Neural cell (in vitro differentiated cells): ENCODE data around the gene GRIP1. TPM values are rescaled to one million over a fixed set of nuclear protein-coding genes. Genes with fewer than 3 reads are reported as not detected.

Experiments
- H2AFZ ChIP-seq: fragments of 200-600, 300-800 bp; sonication (generic), shearing (Covaris generic); 2 replicates; pipeline ENCODE4 v1.6.0; 2014; ENCODE audit warnings: low read depth, mild to moderate bottlenecking, antibody characterized with exemption, low read length, moderate library complexity
- H3F3A ChIP-seq: fragments of 200-600 bp; shearing (Covaris generic); 2 replicates; pipeline ENCODE4 v1.6.1; 2016; ENCODE audit warnings: mild to moderate bottlenecking, moderate library complexity, mixed read lengths, antibody characterized with exemption, low read length; ENCODE audit not compliant: insufficient read depth, poor library complexity, severe bottlenecking
- H3K27ac ChIP-seq: fragments of 200-600, 300-800 bp; sonication (generic), shearing (Covaris generic); 2 replicates; pipeline ENCODE4 v1.5.1; 2014; ENCODE audit warnings: mild to moderate bottlenecking, low read length, moderate library complexity
- H3K27me3 ChIP-seq: fragments of 300-800, 200-600 bp; sonication (generic), shearing (Covaris generic); 2 replicates; pipeline ENCODE4 v1.6.0; 2014; ENCODE audit warnings: mild to moderate bottlenecking, low read depth, low read length, moderate library complexity; ENCODE audit not compliant: insufficient read depth
- H3K36me3 ChIP-seq: fragments of 300-800, 200-600 bp; sonication (generic), shearing (Covaris generic); 2 replicates; pipeline ENCODE4 v1.5.1; 2014; ENCODE audit warnings: mild to moderate bottlenecking, antibody characterized with exemption, low read length, moderate library complexity; ENCODE audit not compliant: insufficient read depth
- H3K4me2 ChIP-seq: fragments of 300-800, 200-600 bp; sonication (generic), shearing (Covaris generic); 2 replicates; pipeline ENCODE4 v1.6.0; 2014; ENCODE audit warnings: mild to moderate bottlenecking, low read length
- H3K4me3 ChIP-seq: fragments of 300-800, 200-600 bp; sonication (generic), shearing (Covaris generic); 2 replicates; pipeline ENCODE4 v1.5.1; 2014; ENCODE audit warnings: mild to moderate bottlenecking, low read length, moderate library complexity
- H3K79me2 ChIP-seq: fragments of 200-600 bp; shearing (Covaris generic); replicated peaks from 2 replicates; pipeline ENCODE4 v1.6.0; 2014; ENCODE audit warnings: mild to moderate bottlenecking, low read length, moderate library complexity; ENCODE audit not compliant: insufficient read depth
- H3K9ac ChIP-seq: fragments of 300-800, 200-600 bp; sonication (generic), shearing (Covaris generic); 2 replicates; pipeline ENCODE4 v1.6.1; 2016; ENCODE audit warnings: mild to moderate bottlenecking, low read length, mixed read lengths
- H3K9me2 ChIP-seq: fragments of 200-600 bp; shearing (Covaris generic); 2 replicates; pipeline ENCODE4 v1.6.1; 2016; ENCODE audit warnings: mild to moderate bottlenecking, low read length, mixed read lengths; ENCODE audit not compliant: insufficient read depth
- H3K9me3 ChIP-seq: fragments of 200-600, 300-800 bp; sonication (generic), shearing (Covaris generic); 2 replicates; pipeline ENCODE4 v1.6.1; 2016; ENCODE audit warnings: mild to moderate bottlenecking, mixed run types, low read length, moderate library complexity, mixed read lengths
- H4K20me1 ChIP-seq: fragments of 200-600 bp; shearing (Covaris generic); 2 replicates; pipeline ENCODE4 v1.6.1; 2016; ENCODE audit warnings: mild to moderate bottlenecking, mixed run types; ENCODE audit not compliant: insufficient read depth
- CTCF ChIP-seq: fragments of 450-650 bp; IDR thresholded peaks from 2 replicates; pipeline ENCODE4 v1.5.1; 2014; ENCODE audit warnings: antibody characterized with exemption, mild to moderate bottlenecking, moderate library complexity; ENCODE audit not compliant: poor library complexity, severe bottlenecking
- EP300 ChIP-seq: fragments of 450-650 bp; conservative IDR thresholded peaks from 2 replicates; pipeline ENCODE4 v1.6.1; 2014; ENCODE audit warnings: antibody characterized with exemption, mild to moderate bottlenecking, moderate library complexity; ENCODE audit not compliant: poor library complexity, severe bottlenecking
- EZH2 ChIP-seq: fragments of 200-600, 300-800 bp; shearing (Covaris generic), sonication (generic); IDR thresholded peaks from 2 replicates; pipeline ENCODE4 v1.6.1; 2014; ENCODE audit warnings: antibody characterized with exemption, low read length, borderline replicate concordance, mild to moderate bottlenecking; ENCODE audit not compliant: insufficient read depth, poor library complexity, severe bottlenecking
- MXI1 ChIP-seq: fragments of 450-650 bp; conservative IDR thresholded peaks from 2 replicates; pipeline ENCODE4 v1.6.1; 2014; ENCODE audit warnings: antibody characterized with exemption, mild to moderate bottlenecking; ENCODE audit not compliant: poor library complexity, severe bottlenecking
- POLR2AphosphoS5 ChIP-seq: IDR thresholded peaks from 2 replicates; pipeline ENCODE4 v1.6.1; 2012
- RAD21 ChIP-seq: fragments of 450-650 bp; conservative IDR thresholded peaks from 2 replicates; pipeline ENCODE4 v1.6.1; 2014; ENCODE audit warnings: antibody characterized with exemption, mild to moderate bottlenecking, moderate library complexity
- SMC3 ChIP-seq: fragments of 450-650 bp; conservative IDR thresholded peaks from 2 replicates; pipeline ENCODE4 v1.6.1; 2014; ENCODE audit warnings: antibody characterized with exemption, mild to moderate bottlenecking, moderate library complexity; ENCODE audit not compliant: poor library complexity
- TAF1 ChIP-seq: IDR thresholded peaks from 2 replicates; pipeline ENCODE4 v1.6.1; 2012; ENCODE audit warnings: low read depth
- polyA plus RNA-seq: library from polyadenylated mRNA; depleted of rRNA; stranded (reverse); fragments of >200 nt; gene quantifications from 2 replicates; pipeline ENCODE4 v1.2.3, GENCODE V29; 2014
- TF ChIP-seq, protein P1 (sequence below): IDR thresholded peaks from 2 replicates; pipeline ENCODE4 v1.6.1; 2012; ENCODE audit warnings: borderline replicate concordance

GRIP1 gene
- polyA plus RNA-seq, 1 donor from 2014 or later: 41.1 TPM

GRCh38 chr12:66699738-66700482, 21.0 kb upstream of the GRIP1 start:
- no peaks in the 10 kb centered on the region for H4K20me1 ChIP-seq
- H3K79me2 ChIP-seq: no peaks in the 10 kb centered on the region

DNA sequence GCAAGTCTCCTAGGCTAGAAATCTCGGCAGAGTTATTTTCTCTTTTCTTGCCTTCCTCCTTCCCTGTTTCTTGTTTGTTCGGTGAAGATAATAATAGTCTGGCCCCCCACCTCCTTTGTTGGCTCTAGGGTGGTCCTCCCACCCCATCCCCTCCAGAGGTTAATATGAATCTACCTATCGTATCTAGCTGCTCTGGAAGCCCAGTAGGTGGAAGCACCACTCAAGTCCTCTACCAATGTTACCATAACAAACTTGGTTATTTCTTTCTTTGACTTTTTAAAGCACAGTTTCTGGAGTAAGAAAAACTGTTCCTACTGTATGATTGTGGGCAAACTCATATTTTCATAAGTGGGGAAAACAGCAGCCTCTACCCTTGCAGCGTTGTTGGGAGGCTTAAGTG, 19.7 kb upstream of the GRIP1 start:
- no peak overlapping the region for H3K27ac ChIP-seq
- no peak overlapping the region for H3K4me2 ChIP-seq
- H3K79me2 ChIP-seq: no peaks in the 10 kb centered on the region
- no peaks in the 10 kb centered on the region for H3K9me3 ChIP-seq
- no peaks in the 10 kb centered on the region for H3K9me2 ChIP-seq
- H2AFZ ChIP-seq: no peak overlapping the region
- H4K20me1 ChIP-seq: no peaks in the 10 kb centered on the region
- H3K9ac ChIP-seq: no peak overlapping the region
- no peak overlapping the region for H3K4me3 ChIP-seq
- H3F3A ChIP-seq: no peaks in the 10 kb centered on the region
- no peaks in the 10 kb centered on the region for H3K36me3 ChIP-seq
- no peaks in the 10 kb centered on the region for H3K27me3 ChIP-seq
- TF ChIP-seq, protein P1, sequence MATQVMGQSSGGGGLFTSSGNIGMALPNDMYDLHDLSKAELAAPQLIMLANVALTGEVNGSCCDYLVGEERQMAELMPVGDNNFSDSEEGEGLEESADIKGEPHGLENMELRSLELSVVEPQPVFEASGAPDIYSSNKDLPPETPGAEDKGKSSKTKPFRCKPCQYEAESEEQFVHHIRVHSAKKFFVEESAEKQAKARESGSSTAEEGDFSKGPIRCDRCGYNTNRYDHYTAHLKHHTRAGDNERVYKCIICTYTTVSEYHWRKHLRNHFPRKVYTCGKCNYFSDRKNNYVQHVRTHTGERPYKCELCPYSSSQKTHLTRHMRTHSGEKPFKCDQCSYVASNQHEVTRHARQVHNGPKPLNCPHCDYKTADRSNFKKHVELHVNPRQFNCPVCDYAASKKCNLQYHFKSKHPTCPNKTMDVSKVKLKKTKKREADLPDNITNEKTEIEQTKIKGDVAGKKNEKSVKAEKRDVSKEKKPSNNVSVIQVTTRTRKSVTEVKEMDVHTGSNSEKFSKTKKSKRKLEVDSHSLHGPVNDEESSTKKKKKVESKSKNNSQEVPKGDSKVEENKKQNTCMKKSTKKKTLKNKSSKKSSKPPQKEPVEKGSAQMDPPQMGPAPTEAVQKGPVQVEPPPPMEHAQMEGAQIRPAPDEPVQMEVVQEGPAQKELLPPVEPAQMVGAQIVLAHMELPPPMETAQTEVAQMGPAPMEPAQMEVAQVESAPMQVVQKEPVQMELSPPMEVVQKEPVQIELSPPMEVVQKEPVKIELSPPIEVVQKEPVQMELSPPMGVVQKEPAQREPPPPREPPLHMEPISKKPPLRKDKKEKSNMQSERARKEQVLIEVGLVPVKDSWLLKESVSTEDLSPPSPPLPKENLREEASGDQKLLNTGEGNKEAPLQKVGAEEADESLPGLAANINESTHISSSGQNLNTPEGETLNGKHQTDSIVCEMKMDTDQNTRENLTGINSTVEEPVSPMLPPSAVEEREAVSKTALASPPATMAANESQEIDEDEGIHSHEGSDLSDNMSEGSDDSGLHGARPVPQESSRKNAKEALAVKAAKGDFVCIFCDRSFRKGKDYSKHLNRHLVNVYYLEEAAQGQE: no peak
- TF ChIP-seq CTCF: no peak
- TF ChIP-seq MXI1: no peak
- TF ChIP-seq POLR2AphosphoS5: no peak
- TF ChIP-seq RAD21: no peak
- TF ChIP-seq SMC3: no peak
- no peak for TF ChIP-seq EP300
- TF ChIP-seq TAF1: no peak

More at GRCh38 chr12:66699738-66700482, 21.0 kb upstream of the GRIP1 start:
- Histone ChIP-seq H3K27ac (no peak overlapping the region), H3F3A (no peaks in the 10 kb centered on the region), H3K9me3 (no peaks in the 10 kb centered on the region), H3K27me3 (no peaks in the 10 kb centered on the region), H2AFZ (no peak overlapping the region), H3K36me3 (no peaks in the 10 kb centered on the region), H3K4me2 (no peak overlapping the region), H3K9me2 (no peaks in the 10 kb centered on the region), H3K9ac (no peak overlapping the region), H3K4me3 (no peak overlapping the region)
- TF ChIP-seq, protein P1: no peak
- TF ChIP-seq CTCF (no peak), EZH2 (no peak), SMC3 (no peak), RAD21 (no peak), TAF1 (no peak), POLR2AphosphoS5 (no peak), EP300 (no peak), MXI1 (no peak)
